Keratinocyte (primary cell): Measurements from ENCODE around the gene NXT1. TPM values are rescaled to one million over a fixed set of nuclear protein-coding genes. Genes with fewer than 3 reads are reported as not detected.

Source experiments
- DNase-seq: peaks from one replicate; pipeline ENCODE4 v3.0.0-alpha.2; 2011; ENCODE audit warnings: low read depth, missing footprints, low spot score
- FAIRE-seq: peaks from 2 replicates; lab custom pipeline; 2011; peaks lifted over from hg19 to GRCh38; lab: Jason Lieb, UNC
- H2AFZ ChIP-seq: 2 replicates; pipeline ENCODE4 v1.6.0; 2012; ENCODE audit warnings: low read length, control low read depth, inconsistent platforms; ENCODE audit not compliant: control insufficient read depth
- H3K27ac ChIP-seq: 2 replicates; pipeline ENCODE4 v1.5.1; 2011; ENCODE audit warnings: low read length; ENCODE audit not compliant: control insufficient read depth, insufficient read depth
- H3K27me3 ChIP-seq: 3 replicates; pipeline ENCODE4 v1.6.0; 2011; ENCODE audit warnings: low read length; ENCODE audit not compliant: control insufficient read depth, insufficient read depth; ENCODE audit errors: extremely low read depth
- H3K36me3 ChIP-seq, 2 experiments: 2 replicates in 1 of 2; 3 replicates in 1 of 2; pipeline ENCODE4 v1.5.1; 2011; ENCODE audit warnings: low read length in 2 of 2, mild to moderate bottlenecking in 1 of 2; ENCODE audit not compliant: control insufficient read depth in 2 of 2, insufficient read depth in 2 of 2; ENCODE audit errors: extremely low read depth in 1 of 2
- H3K4me1 ChIP-seq: 3 replicates; pipeline ENCODE4 v1.5.1; 2011; ENCODE audit warnings: low read length; ENCODE audit not compliant: control insufficient read depth, insufficient read depth; ENCODE audit errors: extremely low read depth
- H3K4me2 ChIP-seq: 3 replicates; pipeline ENCODE4 v1.6.0; 2011; ENCODE audit warnings: low read depth, low read length; ENCODE audit not compliant: control insufficient read depth, insufficient read depth; ENCODE audit errors: extremely low read depth
- H3K4me3 ChIP-seq, 3 experiments: fragments of 200-600 bp in 1 of 3; sonication (generic) in 1 of 3; 2 replicates in 2 of 3; 3 replicates in 1 of 3; pipeline ENCODE4 v1.5.1; 2011 to 2016; ENCODE audit warnings: low read length in 3 of 3, mild to moderate bottlenecking in 3 of 3, control low read depth in 2 of 3, inconsistent platforms in 1 of 3, low read depth in 1 of 3, mixed read lengths in 1 of 3, mixed run types in 1 of 3, moderate library complexity in 1 of 3; ENCODE audit not compliant: control insufficient read depth in 2 of 3, insufficient read depth in 2 of 3; ENCODE audit errors: extremely low read depth in 1 of 3
- H3K79me2 ChIP-seq: 2 replicates; pipeline ENCODE4 v1.6.0; 2012; ENCODE audit warnings: low read length; ENCODE audit not compliant: control insufficient read depth, insufficient read depth
- H3K9ac ChIP-seq: 3 replicates; pipeline ENCODE4 v1.6.0; 2011; ENCODE audit warnings: low read length; ENCODE audit not compliant: control insufficient read depth, insufficient read depth; ENCODE audit errors: extremely low read depth
- H3K9me1 ChIP-seq: 3 replicates; pipeline ENCODE4 v1.6.0; 2011; ENCODE audit warnings: low read length; ENCODE audit not compliant: control insufficient read depth, insufficient read depth; ENCODE audit errors: extremely low read depth
- H3K9me3 ChIP-seq: 2 replicates; pipeline ENCODE4 v1.5.1; 2012; ENCODE audit warnings: low read depth, low read length; ENCODE audit not compliant: control insufficient read depth
- H4K20me1 ChIP-seq: 3 replicates; pipeline ENCODE4 v1.6.0; 2011; ENCODE audit warnings: low read length; ENCODE audit not compliant: control insufficient read depth, insufficient read depth; ENCODE audit errors: extremely low read depth
- CTCF ChIP-seq, 3 experiments: IDR thresholded peaks in 1 of 3; conservative IDR thresholded peaks in 1 of 3; optimal IDR thresholded peaks in 1 of 3; 2 replicates in 2 of 3; 3 replicates in 1 of 3; pipeline versions ENCODE3 to v1.5.1; 2011; ENCODE audit warnings: low read length in 3 of 3, mild to moderate bottlenecking in 3 of 3, moderate library complexity in 2 of 3, control low read depth in 1 of 3, inconsistent platforms in 1 of 3; ENCODE audit not compliant: insufficient read depth in 2 of 3; ENCODE audit errors: extremely low read depth in 1 of 3
- EZH2 ChIP-seq: IDR thresholded peaks from one replicate; pipeline ENCODE4 v1.6.1; 2012; ENCODE audit warnings: inconsistent platforms, mild to moderate bottlenecking, low read length, moderate library complexity
- dilution Hi-C: fragments of 300-500 bp; cut with MboI; formaldehyde crosslinking; loops from one replicate; pipeline ENCODE4 v1.7.0; 2020; ENCODE audit warnings: low sequenced_read_pairs; ENCODE audit not compliant: extremely low pct_ligation_motif_present
- polyA plus RNA-seq, 5 experiments: library from polyadenylated mRNA; depleted of rRNA in 3 of 5; stranded (reverse) in 3 of 5; stranded (forward) in 1 of 5; unstranded in 1 of 5; fragments of >200 nt; gene quantifications; 1 replicate in 1 of 5; 2 replicates in 3 of 5; 3 replicates in 1 of 5; pipeline versions ENCODE4 v1.2.1 to v1.2.3, GENCODE V29; 2011 to 2012; ENCODE audit warnings: missing spikeins in 2 of 5, low read depth in 1 of 5, low replicate concordance in 1 of 5

NXT1 gene
- polyA plus RNA-seq, 1 donor (not counting 4 experiments of a cell fraction or from before 2014, with no cell fraction given) = 25.8 TPM

GRCh38 chr20:23375827-23376226 lies 25.2 kb downstream of the NXT1 start:
- Histone ChIP-seq H3K36me3 (peaks cover 9 to 30% of the 10 kb centered on the region in 2 experiments), H3K27me3 (no peaks in the 10 kb centered on the region), H3K27ac (no peak overlapping the region), H3K9me1 (no peaks in the 10 kb centered on the region), H3K9ac (no peak overlapping the region), H4K20me1 (no peaks in the 10 kb centered on the region), H3K4me2 (no peak overlapping the region), H2AFZ (no peak overlapping the region), H3K4me1 (no peaks in the 10 kb centered on the region), H3K79me2 (no peaks in the 10 kb centered on the region), H3K9me3 (no peaks in the 10 kb centered on the region), H3K4me3 (no peak overlapping the region)
- FAIRE-seq = no peak
- TF ChIP-seq EZH2 (no peak), CTCF (optimal IDR thresholded peaks at IDR 0.05 in 1 of 3, IDR thresholded peaks at IDR 0.05 in 1 of 3, conservative IDR thresholded peaks at IDR 0.05 in 1 of 3; ENCODE audit: extremely low read depth in 1 of 3, insufficient read depth in 2 of 3, low read length in 3 of 3) (no peak)
- dilution Hi-C loops = no loop called here
- DNase-seq = no peak

GRCh38 chr20:23379772-23380171 lies 29.2 kb downstream of the NXT1 start:
- Histone ChIP-seq H3K79me2 (no peaks in the 10 kb centered on the region), H3K9me1 (no peaks in the 10 kb centered on the region), H3K4me3 (no peak overlapping the region), H3K9me3 (no peaks in the 10 kb centered on the region), H3K27me3 (no peaks in the 10 kb centered on the region), H2AFZ (no peak overlapping the region), H3K27ac (no peak overlapping the region), H3K4me2 (no peak overlapping the region), H3K4me1 (no peaks in the 10 kb centered on the region), H3K9ac (no peak overlapping the region), H4K20me1 (no peaks in the 10 kb centered on the region), H3K36me3 (peaks cover 3 to 23% of the 10 kb centered on the region in 2 experiments)
- dilution Hi-C loops = no loop called here
- no peak for TF ChIP-seq CTCF (optimal IDR thresholded peaks at IDR 0.05 in 1 of 3, IDR thresholded peaks at IDR 0.05 in 1 of 3, conservative IDR thresholded peaks at IDR 0.05 in 1 of 3; ENCODE audit: extremely low read depth in 1 of 3, insufficient read depth in 2 of 3, low read length in 3 of 3)
- TF ChIP-seq EZH2 = no peak
- FAIRE-seq (no peak), DNase-seq (no peak)
